ENCODE data around the gene GBP7. TPM values are rescaled to one million over a fixed set of nuclear protein-coding genes. Genes with fewer than 3 reads are reported as not detected.

The GBP7 gene
- total RNA-seq, 1 donor from 2014 or later = not detected

DNA sequence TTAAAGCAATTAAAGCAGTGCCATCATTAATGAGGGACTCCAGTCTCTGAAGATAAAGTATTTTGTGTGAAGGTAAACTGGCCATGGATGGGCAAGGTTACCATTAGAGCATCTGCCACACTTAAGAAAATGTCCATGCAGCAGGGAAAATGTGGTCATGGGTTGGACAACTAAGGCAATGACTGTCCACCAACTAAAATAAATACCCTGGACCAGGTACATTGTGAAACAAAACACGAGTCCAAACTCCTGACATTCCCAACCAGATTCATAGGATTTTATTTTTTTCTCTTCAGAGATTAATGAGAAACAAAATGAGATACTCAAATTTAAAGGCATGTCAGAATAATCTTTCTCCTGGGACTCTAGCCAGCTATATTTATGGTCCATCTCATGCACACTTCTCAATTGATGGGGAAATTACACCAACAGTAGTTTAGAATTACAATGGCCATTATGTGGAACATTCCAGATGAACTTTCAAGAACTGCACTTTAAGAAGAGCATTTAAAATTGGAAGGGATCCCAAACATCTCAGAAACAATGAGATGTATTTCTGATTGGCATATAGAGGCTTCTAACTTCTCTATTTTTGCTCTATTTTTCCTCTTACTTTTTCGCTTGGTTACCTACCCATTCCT, 8.1 kb downstream of the GBP7 start:
- TF ChIP-seq, protein P1, sequence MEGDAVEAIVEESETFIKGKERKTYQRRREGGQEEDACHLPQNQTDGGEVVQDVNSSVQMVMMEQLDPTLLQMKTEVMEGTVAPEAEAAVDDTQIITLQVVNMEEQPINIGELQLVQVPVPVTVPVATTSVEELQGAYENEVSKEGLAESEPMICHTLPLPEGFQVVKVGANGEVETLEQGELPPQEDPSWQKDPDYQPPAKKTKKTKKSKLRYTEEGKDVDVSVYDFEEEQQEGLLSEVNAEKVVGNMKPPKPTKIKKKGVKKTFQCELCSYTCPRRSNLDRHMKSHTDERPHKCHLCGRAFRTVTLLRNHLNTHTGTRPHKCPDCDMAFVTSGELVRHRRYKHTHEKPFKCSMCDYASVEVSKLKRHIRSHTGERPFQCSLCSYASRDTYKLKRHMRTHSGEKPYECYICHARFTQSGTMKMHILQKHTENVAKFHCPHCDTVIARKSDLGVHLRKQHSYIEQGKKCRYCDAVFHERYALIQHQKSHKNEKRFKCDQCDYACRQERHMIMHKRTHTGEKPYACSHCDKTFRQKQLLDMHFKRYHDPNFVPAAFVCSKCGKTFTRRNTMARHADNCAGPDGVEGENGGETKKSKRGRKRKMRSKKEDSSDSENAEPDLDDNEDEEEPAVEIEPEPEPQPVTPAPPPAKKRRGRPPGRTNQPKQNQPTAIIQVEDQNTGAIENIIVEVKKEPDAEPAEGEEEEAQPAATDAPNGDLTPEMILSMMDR (IDR thresholded peaks at IDR 0.05; ENCODE audit: insufficient read depth, low read length, poor library complexity, severe bottlenecking) = no peak
- Histone ChIP-seq H3K4me3 (ENCODE audit: low read depth, low read length) (no peak overlapping the region), H3K27me3 (ENCODE audit: control insufficient read depth, insufficient read depth, low read length) (no peaks in the 10 kb centered on the region), H3K36me3 (ENCODE audit: control insufficient read depth, insufficient read depth, low read length) (no peaks in the 10 kb centered on the region)
- no peak for DNase-seq (ENCODE audit: low read depth)

DNA sequence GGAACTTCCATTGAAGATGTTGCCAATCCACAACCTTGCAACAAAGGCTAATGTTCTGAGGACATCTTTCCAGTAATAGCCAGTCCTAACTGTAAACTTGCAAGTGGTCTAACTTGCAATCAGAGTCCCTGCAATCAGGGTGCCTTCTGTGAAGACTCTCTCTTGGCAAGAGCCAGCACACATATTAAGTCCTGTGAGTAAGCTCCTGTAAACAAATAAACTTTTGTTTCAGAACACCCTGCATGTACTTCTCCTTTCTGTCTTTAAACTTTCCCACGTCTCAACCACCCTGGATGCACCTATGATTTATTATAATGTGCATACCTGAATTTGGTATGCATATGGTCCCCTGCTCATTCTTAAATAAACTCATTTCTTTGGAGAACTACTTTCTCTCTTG, 9.1 kb downstream of the GBP7 start:
- H3K36me3 ChIP-seq (ENCODE audit: control insufficient read depth, insufficient read depth, low read length) = no peaks in the 10 kb centered on the region
- no peaks in the 10 kb centered on the region for H3K27me3 ChIP-seq (ENCODE audit: control insufficient read depth, insufficient read depth, low read length)
- no peak overlapping the region for H3K4me3 ChIP-seq (ENCODE audit: low read depth, low read length)
- TF ChIP-seq, protein P1 (IDR thresholded peaks at IDR 0.05; ENCODE audit: insufficient read depth, low read length, poor library complexity, severe bottlenecking) = no peak
- DNase-seq (ENCODE audit: low read depth) = no peak

DNA sequence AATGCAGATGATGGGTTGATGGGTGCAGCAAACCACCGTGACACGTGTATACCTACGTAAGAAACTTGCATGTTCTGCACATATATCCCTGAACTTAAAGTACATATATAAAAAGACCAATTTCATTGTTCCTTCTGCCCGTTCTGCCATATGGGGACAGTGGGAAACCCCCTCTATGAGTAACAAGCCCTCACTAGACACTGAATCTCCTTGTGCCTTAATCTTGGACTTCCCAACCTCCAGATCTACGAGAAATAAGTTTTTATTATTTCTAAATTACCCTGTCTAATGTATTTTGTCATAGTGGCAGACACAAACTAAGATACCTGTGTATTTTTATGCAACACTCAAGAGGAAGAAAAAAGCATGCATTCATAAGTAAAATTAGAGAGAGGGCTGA, 10.0 kb downstream of the GBP7 start:
- no peaks in the 10 kb centered on the region for H3K27me3 ChIP-seq (ENCODE audit: control insufficient read depth, insufficient read depth, low read length)
- DNase-seq (ENCODE audit: low read depth) = no peak
- no peaks in the 10 kb centered on the region for H3K36me3 ChIP-seq (ENCODE audit: control insufficient read depth, insufficient read depth, low read length)
- H3K4me3 ChIP-seq (ENCODE audit: low read depth, low read length) = no peak overlapping the region
- TF ChIP-seq, protein P1 (IDR thresholded peaks at IDR 0.05; ENCODE audit: insufficient read depth, low read length, poor library complexity, severe bottlenecking) = no peak

DNA sequence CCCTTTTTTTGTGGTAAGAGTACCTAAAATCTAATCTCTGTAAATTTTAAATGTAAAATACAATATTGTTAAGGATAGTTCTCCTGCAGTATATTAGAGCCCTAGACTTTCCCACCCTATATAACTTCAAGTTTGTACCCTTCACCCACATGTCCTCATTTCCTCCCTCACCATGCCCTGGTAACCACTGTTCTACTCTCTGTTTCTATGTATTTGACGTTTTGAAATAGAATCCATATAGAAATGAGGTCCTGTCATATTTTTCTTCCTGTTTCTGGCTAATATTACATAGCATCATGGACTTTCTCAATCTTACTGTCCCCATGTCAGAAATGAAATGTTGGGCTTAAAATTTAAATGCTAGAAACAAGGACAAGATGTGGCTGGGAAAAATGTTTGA, 24.8 kb downstream of the GBP7 start:
- H3K27me3 ChIP-seq (ENCODE audit: control insufficient read depth, insufficient read depth, low read length) = no peaks in the 10 kb centered on the region
- no peak for DNase-seq (ENCODE audit: low read depth)
- H3K4me3 ChIP-seq (ENCODE audit: low read depth, low read length) = no peak overlapping the region
- TF ChIP-seq, protein P1 (IDR thresholded peaks at IDR 0.05; ENCODE audit: insufficient read depth, low read length, poor library complexity, severe bottlenecking) = no peak
- no peaks in the 10 kb centered on the region for H3K36me3 ChIP-seq (ENCODE audit: control insufficient read depth, insufficient read depth, low read length)

DNA sequence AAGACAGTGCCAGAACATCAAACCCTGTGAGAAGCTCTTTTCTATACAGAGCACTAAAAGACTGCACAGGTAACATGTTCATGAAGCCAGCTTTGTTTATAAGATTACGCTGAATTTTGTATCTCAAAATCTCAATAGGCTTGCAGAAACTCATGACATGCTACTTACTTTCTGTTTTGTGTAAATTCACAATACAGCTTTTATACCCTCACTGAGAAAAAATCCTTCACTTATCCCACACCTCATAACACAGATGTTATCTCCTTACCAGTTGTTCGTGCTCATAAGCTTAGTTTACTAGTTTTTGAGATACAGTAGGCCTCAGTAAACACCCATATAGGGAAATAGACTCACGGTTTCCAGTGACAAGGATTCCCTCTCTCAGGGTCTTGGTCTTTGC, 25.8 kb downstream of the GBP7 start:
- DNase-seq (ENCODE audit: low read depth) = no peak
- Histone ChIP-seq H3K36me3 (ENCODE audit: control insufficient read depth, insufficient read depth, low read length) (no peaks in the 10 kb centered on the region), H3K4me3 (ENCODE audit: low read depth, low read length) (no peak overlapping the region), H3K27me3 (ENCODE audit: control insufficient read depth, insufficient read depth, low read length) (no peaks in the 10 kb centered on the region)
- TF ChIP-seq, protein P1 (IDR thresholded peaks at IDR 0.05; ENCODE audit: insufficient read depth, low read length, poor library complexity, severe bottlenecking) = no peak

DNA sequence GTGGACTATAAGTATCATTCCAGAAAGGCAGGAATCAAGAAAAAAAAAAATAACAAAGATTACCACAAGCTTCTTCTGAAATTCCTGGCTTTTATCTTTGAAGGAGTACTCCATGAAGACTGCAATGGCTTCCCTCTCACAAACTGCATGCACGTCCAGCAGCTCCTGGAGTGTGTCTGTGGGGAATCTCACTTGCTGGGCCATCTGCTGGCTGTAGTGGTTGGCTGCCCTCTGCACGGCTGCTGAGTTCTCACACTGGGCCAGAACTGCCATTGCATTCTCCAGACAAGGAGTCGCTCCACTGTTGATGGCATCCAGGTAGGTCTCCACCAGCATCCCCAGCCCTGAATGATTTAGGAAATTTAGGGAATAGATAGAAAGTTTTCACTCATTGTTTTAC, 26.6 kb downstream of the GBP7 start:
- Histone ChIP-seq H3K27me3 (ENCODE audit: control insufficient read depth, insufficient read depth, low read length) (no peaks in the 10 kb centered on the region), H3K36me3 (ENCODE audit: control insufficient read depth, insufficient read depth, low read length) (no peaks in the 10 kb centered on the region), H3K4me3 (ENCODE audit: low read depth, low read length) (no peak overlapping the region)
- DNase-seq (ENCODE audit: low read depth) = no peak
- TF ChIP-seq, protein P1 (IDR thresholded peaks at IDR 0.05; ENCODE audit: insufficient read depth, low read length, poor library complexity, severe bottlenecking) = no peak

All from kidney epithelial cell (primary cell).